GM18519 (cell line): ENCODE results near the gene FMNL3.

ENCODE experiments used
- ATAC-seq: cut with Tn5 transposase; IDR thresholded peaks from one replicate; pipeline ENCODE4 v1.9.1; 2021; ENCODE audit warnings: mild to moderate bottlenecking, moderate library complexity; ENCODE audit not compliant: unreplicated experiment, low FRiP score

Gene FMNL3

DNA sequence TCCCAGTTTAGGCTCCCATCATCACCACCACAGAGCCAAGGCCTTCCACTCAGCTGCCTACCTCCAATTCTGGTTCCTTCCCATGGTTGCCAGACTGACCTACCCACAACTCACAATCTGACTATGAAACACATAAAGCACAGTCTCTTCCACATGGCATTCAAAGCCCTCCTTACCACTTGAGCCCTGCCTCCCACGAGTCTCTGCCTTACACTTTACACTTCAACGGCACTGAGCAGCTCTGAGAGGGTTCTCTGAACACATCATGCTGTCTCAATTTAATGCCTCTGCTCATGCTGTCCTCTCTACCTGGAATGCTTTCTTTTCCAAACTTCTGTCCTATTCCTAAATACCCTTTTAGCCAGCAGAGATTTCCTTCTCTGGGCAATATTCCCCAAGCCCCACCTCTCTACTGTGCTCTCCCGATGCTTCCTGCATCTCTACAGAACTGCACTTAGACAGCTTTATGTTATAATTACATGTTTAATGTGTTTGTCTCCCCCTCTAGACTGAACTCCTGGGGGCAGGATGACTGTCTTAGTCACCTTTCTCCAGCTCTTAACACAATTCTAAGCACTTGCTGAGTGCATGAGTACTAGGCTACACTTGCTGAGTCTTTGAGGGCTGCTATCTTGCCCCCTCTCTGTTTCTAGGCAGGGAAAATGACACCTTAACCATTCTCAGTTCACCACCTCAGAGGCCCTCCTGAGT, 23.5 kb downstream of the FMNL3 start:
- no peak for ATAC-seq

DNA sequence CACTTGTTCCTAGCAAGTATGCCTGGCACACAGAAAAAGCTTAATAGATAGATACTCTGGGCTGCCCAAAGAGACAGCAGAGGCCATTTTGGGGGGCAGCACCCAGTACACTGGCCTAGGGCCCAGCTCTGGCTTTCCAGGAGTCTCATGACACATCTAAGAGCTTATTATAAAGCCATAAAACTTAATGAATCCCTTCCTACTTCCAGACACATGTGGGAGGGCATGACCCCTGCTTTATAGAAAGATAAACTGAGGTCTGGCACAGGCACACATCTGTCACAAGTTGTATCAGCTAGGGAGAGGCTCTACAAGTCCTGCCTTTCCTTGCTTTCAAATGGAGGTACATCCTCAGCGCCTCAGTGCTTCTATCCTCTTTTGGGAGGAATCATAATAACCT, 27.1 kb downstream of the FMNL3 start:
- ATAC-seq, result no peak

DNA sequence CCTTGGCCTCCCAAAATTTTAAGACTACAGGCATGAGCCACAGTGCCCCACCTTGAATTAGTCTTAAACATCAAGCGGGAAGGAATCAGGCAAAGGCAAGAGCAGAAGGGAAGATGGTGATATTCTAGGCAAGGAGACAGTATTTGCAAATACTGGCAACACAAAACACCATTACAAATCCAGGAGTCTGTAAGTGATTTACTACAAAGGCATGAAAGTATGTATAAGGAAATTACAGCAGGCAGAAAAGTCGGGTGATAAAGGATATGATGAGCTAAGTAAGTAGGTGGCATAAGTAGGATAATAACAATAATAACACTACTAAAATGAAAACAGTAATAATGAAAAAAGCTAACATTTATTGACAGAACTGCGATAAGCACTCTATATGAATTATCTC, 28.5 kb downstream of the FMNL3 start:
- ATAC-seq, result no peak

DNA sequence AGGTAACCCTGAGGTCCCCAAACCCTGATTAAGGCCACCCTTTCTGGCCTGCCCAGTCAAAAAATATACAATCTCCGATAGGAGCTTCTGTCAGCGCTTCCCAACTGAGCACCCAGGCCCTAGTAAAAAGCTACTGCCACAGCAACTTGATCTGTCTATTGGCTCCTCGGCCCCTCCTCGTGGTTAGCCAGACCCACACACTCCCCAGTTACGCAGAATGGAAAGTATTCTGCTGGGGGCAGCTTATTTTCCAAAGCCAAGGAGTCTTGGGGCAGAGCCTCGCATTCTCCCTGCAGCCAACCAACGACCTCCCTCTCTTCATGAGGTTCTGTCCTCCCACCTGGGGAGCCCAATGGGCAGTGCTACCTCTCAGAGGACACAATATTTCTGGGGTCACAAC, 32.1 kb downstream of the FMNL3 start:
- ATAC-seq, result no peak

GRCh38 chr12:49674318-49674981, 32.8 kb downstream of the FMNL3 start:
- ATAC-seq, result no peak

GRCh38 chr12:49673446-49674317, 33.5 kb downstream of the FMNL3 start:
- no peak for ATAC-seq

DNA sequence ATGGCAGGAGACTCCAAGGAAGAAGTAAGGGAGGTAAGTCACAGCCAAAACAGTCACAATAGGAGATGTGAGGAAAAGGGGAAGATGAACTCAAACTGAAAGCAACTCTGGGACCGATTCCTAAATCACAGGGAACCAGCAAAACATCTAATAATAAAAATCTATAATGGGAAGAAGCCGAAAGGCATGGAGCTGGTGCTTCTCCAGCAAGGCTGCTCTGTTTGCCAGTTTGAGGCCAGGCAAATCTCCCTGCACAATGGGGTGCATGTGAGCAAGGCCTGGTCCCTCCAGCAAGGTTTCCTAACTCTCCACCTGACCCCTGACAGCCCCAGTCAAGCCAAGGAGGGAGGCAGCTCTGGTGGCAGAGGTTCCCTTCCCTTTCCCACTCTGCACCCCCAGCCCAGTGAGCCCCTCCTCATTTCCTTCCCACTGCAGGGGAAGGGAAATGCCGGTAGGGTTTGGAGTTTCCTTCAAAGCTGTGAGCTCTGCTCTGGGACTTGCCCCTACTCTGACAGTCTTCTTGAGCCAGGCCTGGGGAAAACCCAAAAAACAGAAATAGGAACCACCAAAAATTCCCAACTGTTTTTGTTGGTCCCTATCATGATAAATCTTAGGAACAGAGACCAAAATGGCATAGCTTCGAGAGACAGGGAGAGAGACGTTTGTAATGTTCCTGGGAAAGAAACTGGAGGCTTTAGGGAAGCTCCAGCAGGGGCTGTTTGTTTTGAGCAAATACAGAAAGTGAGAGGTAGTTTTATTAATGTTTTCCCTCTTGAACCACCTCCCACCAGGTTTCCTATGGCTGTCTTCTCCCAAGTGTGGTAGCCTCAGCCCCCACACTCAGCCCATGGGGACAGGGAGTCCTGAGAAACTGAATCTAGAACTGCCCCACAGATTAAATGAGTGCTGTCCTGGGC, 34.6 kb downstream of the FMNL3 start:
- ATAC-seq, result no peak

GRCh38 chr12:49671031-49671765, 36.0 kb downstream of the FMNL3 start:
- ATAC-seq, result no peak

DNA sequence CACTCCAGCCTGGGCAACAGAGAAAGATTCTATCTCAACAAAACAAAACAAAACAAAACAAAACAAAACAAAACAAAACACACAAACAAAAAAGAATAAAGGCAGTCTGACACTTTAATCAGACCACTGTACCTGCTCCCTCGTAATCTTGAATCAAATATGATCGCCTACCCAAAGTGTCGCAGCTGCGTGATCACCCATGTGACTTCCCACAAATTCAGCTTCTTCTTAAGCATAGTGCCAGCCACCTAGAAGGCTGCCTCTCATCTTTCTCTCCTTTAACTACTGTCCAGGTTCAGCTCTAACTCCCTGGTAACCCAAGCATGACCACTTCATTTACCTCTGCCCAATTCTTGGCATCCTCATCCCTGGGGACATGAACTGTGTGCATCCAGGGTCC, 37.4 kb downstream of the FMNL3 start:
- ATAC-seq, result no peak

- ATAC-seq, result no peak
Measured at GRCh38 chr12:49667325-49668090, 39.7 kb downstream of the FMNL3 start.

DNA sequence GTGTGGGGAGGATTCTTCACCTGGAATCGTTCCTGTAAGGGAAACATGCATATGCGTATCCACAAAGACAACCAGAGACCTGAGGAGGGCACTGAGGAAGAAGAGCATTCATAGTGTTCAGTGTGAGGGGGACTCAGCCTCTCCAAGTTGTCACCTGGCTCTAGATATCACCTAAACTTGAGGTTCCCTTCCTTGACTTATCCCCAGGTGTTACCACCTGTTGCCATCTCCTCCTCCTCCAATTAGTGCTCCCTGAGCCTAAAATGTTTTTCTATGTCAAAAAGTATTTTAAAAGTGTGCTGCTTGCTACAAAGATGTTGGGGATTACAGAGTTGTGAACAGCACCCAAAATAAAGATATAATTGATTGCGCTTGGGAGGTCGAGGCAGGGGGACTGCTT, 41.0 kb downstream of the FMNL3 start:
- no peak for ATAC-seq

GRCh38 chr12:49665384-49665783, 41.8 kb downstream of the FMNL3 start:
- no peak for ATAC-seq

- peak; percentile 59 for ATAC-seq
Measured at GRCh38 chr12:49664591-49665239, 42.5 kb downstream of the FMNL3 start.

GRCh38 chr12:49664167-49664566, 43.0 kb downstream of the FMNL3 start:
- ATAC-seq, result no peak

DNA sequence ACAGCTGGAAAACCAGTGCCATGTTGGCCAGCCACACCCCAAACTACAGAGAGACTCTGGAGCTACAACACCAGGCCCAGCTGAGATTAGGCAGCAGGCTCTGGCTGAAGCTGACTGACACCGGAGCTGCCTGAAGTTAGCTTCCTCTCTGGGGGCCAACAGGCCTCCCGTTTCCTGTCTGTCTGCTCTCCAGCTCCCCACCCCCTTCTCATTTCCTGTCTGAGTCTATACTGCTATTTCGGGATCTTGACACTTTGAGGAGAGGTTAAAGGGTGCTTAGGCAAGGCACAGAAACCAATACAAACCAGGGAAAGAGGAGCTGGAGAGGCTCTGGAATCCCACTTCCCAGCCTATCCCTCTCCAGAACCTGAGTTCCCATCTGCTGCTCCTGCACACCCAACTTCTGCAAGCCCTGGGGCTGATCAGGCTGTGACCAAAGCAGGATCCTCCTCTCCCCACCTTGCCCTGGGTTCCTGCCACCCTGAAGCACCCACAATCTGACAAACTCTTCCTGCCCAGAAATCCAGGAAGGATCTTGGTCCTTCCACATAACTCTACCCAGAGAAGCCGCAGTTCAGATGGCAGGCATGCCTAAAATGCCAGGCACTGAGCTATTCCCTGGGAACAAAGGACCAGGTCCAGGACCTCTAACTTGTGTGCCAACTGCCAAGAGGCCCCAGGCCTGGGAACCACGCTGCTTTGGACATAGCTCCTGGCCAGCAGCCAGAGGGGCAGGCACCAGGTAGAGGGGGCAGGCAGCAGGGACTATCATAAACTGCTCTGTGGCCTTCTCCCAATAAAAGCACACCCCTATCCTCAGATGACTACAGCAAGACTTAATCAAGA, 44.0 kb downstream of the FMNL3 start:
- ATAC-seq, result no peak

GRCh38 chr12:49661746-49662145, 45.5 kb downstream of the FMNL3 start:
- ATAC-seq, result no peak

GRCh38 chr12:49661191-49661590, 46.0 kb downstream of the FMNL3 start:
- no peak for ATAC-seq

DNA sequence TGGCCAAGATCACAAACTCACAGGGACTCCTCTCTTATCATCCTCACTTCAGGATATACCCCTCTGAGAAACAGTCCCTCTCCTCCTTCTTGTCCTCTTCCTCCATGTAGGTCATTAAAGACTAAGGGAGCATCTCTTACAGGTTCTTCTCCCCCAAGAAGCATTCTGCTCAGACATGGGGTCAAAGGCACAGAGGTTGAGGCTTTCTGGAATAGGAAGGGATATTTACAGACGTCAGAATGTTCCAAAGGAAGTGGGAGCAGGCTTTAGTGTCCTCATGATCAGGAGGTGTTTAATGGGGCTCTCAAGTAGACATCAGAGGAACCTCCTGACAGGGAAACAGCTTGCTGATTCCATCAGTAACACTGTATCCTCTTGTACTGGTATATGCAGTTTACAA, 47.5 kb downstream of the FMNL3 start:
- ATAC-seq, result no peak
